Glutamatergic neuron (in vitro differentiated cells): Measurements from ENCODE around the gene ASIC3. TPM values are rescaled to one million over a fixed set of nuclear protein-coding genes. Genes with fewer than 3 reads are reported as not detected.
"Not testable (repeated sequence)": the region's sequence is repeated elsewhere in the genome, so short reads cannot be mapped to it uniquely, and the experiment has no call there.

ENCODE experiments used
- DNase-seq: peaks from one replicate; pipeline ENCODE4 v3.0.0; 2022
- H3K27ac Mint-ChIP-seq: one replicate; pipeline ENCODE4 v1.8.0; 2020; ENCODE audit warnings: mild to moderate bottlenecking, mixed read lengths, inconsistent platforms; ENCODE audit not compliant: unreplicated experiment
- H3K27me3 Mint-ChIP-seq: one replicate; pipeline ENCODE4 v1.8.0; 2020; ENCODE audit warnings: mild to moderate bottlenecking, moderate library complexity, mixed read lengths, inconsistent platforms; ENCODE audit not compliant: unreplicated experiment
- H3K36me3 Mint-ChIP-seq: one replicate; pipeline ENCODE4 v1.8.0; 2020; ENCODE audit warnings: mild to moderate bottlenecking, mixed read lengths, inconsistent platforms; ENCODE audit not compliant: unreplicated experiment
- H3K4me1 Mint-ChIP-seq: one replicate; pipeline ENCODE4 v1.8.0; 2020; ENCODE audit warnings: mild to moderate bottlenecking, low read depth, mixed read lengths, inconsistent platforms; ENCODE audit not compliant: unreplicated experiment
- H3K4me3 Mint-ChIP-seq: one replicate; pipeline ENCODE4 v1.8.0; 2020; ENCODE audit warnings: mild to moderate bottlenecking, mixed read lengths, inconsistent platforms; ENCODE audit not compliant: unreplicated experiment
- H3K9me3 Mint-ChIP-seq: one replicate; pipeline ENCODE4 v1.8.0; 2020; ENCODE audit warnings: mild to moderate bottlenecking, moderate library complexity, mixed read lengths, inconsistent platforms; ENCODE audit not compliant: unreplicated experiment
- CTCF ChIP-seq: fragments of 200-600 bp; sonication (generic); IDR thresholded peaks from one replicate; pipeline ENCODE4 v1.5.0; 2021; ENCODE audit not compliant: partially characterized antibody, unreplicated experiment
- total RNA-seq: library from RNA; stranded (reverse); fragmentation: NEBNext Ultra II Directional; extraction: Animal tissue kit (Norgen Biotek cat#: 25700); gene quantifications from one replicate; pipeline ENCODE4 v1.2.1, GENCODE V29; 2021; ENCODE audit not compliant: unreplicated experiment

ASIC3 gene
- total RNA-seq, 1 donor from 2014 or later = 10.8 TPM

DNA sequence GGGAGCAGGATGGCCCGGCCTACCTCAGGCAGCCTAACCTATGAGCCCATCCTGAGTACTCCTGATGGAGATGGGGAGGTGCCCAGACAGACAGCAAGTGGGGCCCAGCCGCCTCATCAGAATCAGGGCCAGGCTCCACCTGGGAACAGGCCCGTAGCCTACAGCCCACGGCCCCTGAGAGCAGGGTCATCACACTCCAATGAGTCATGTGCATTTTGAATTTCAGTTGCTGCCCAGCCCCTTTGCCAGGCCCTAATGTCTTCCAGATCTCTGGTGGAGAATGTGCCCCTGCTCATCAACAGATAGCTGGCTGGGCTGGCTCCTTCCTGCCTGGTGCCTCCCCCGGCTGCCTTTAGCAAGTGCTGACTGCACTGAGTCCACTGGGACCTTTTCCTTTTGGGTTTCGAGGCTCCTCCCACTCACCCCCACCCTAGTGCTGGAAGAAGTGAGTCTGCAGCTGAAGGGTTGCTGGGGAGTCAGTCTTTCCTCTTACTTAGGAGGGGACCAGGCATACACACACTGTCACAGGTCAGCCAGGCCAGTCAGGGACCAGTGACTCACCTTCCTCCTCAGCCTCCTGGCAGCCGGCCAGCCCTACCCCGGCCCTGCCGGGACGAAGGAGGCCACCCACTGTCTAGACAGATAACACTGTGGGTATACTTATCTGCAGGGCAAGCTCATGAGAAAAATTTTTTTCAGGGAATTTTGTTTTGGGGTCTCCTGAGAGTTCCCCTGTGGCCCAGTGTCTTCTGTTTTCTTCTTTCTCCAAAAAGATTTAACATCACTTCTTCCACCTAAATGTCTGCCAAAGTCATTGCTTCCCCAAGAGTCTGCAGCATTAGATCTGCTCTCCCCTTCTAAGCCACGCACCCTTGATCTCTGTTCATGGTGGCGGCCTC is 9.1 kb upstream of the ASIC3 start:
- H3K27me3 Mint-ChIP-seq = peaks cover 7% of the 10 kb centered on the region
- no peak for TF ChIP-seq CTCF
- H3K4me1 Mint-ChIP-seq = peaks cover 21% of the 10 kb centered on the region
- H3K9me3 Mint-ChIP-seq = peaks cover 3% of the 10 kb centered on the region
- peak overlapping the region; percentile 56 for H3K4me3 Mint-ChIP-seq
- no peaks in the 10 kb centered on the region for H3K36me3 Mint-ChIP-seq
- peak overlapping the region; percentile 79 for H3K27ac Mint-ChIP-seq
- DNase-seq = no peak

GRCh38 chr7:151039850-151040548 is 8.3 kb upstream of the ASIC3 start:
- Mint-ChIP-seq H3K27ac (peak overlapping the region; percentile 79), H3K27me3 (peaks cover 7% of the 10 kb centered on the region), H3K9me3 (peaks cover 3% of the 10 kb centered on the region), H3K4me1 (peaks cover 21% of the 10 kb centered on the region), H3K4me3 (peak overlapping the region; percentile 42), H3K36me3 (no peaks in the 10 kb centered on the region)
- DNase-seq = no peak
- no peak for TF ChIP-seq CTCF

- H3K9me3 Mint-ChIP-seq = peaks cover 4% of the 10 kb centered on the region
- no peaks in the 10 kb centered on the region for H3K36me3 Mint-ChIP-seq
- no peak for DNase-seq
- peaks cover 9% of the 10 kb centered on the region for H3K27me3 Mint-ChIP-seq
- peaks cover 20% of the 10 kb centered on the region for H3K4me1 Mint-ChIP-seq
- H3K27ac Mint-ChIP-seq = peak overlapping the region; percentile 46
- TF ChIP-seq CTCF = no peak
- no peak overlapping the region for H3K4me3 Mint-ChIP-seq
These were observed 7.5 kb upstream of the ASIC3 start for GRCh38 chr7:151040616-151041375.

GRCh38 chr7:151043449-151043848 is 4.9 kb upstream of the ASIC3 start:
- Mint-ChIP-seq H3K27me3 (peaks cover 11% of the 10 kb centered on the region), H3K4me1 (peaks cover 28% of the 10 kb centered on the region)
- not testable (repeated sequence) for H3K27ac Mint-ChIP-seq, H3K4me3 Mint-ChIP-seq, H3K36me3 Mint-ChIP-seq, H3K9me3 Mint-ChIP-seq, DNase-seq

- Mint-ChIP-seq H3K4me1 (peaks cover 29% of the 10 kb centered on the region), H3K27ac (no peak overlapping the region), H3K36me3 (no peaks in the 10 kb centered on the region), H3K27me3 (peaks cover 11% of the 10 kb centered on the region), H3K4me3 (no peak overlapping the region), H3K9me3 (peaks cover 4% of the 10 kb centered on the region)
- TF ChIP-seq CTCF = no peak
- no peak for DNase-seq
These were observed 4.4 kb upstream of the ASIC3 start for GRCh38 chr7:151043959-151044358.
